ENCODE data around the gene CX3CR1.

DNA sequence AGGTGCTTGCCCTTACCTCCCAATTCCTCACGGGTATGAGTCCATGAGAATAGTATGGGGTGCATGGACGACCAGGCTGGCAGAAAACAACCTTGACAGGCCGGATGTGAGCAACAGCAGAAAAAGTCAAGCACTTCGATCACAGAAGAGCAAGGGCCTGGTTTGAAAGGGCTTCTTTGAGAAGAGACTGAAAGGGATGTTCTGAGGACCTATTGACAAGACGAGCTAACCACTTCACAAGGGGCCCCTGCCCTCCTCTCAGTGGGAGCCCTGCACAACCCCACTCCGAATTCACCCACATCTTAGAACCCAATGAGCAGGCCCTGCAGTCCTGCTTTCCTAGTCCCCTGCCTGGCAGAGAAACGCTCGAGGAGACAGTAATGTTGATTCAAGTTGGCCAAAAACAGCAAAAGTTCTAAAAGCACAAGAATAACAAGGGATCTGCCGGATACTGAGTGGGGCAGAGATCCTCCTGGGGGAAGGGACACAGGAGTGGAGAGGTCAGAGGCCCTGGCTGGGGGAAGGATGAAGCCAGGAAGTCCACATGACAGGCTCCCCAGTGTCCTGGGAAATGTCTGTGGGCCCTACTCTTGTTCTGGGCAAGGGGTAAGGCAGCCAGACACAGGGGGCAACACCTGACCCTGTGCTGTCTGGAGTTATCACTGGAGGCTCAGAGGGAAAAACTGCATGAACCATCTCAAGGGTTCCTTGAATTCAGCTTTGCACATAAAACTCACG, 14.8 kb upstream of the CX3CR1 start:
- TF ChIP-seq EZH2 (IDR thresholded peaks at IDR 0.05; ENCODE audit: low read length, unreplicated experiment) (no peak), EZH2phosphoT487 (IDR thresholded peaks at IDR 0.05; ENCODE audit: borderline replicate concordance, low read length) (no peak)
- TF ChIP-seq, protein P1, sequence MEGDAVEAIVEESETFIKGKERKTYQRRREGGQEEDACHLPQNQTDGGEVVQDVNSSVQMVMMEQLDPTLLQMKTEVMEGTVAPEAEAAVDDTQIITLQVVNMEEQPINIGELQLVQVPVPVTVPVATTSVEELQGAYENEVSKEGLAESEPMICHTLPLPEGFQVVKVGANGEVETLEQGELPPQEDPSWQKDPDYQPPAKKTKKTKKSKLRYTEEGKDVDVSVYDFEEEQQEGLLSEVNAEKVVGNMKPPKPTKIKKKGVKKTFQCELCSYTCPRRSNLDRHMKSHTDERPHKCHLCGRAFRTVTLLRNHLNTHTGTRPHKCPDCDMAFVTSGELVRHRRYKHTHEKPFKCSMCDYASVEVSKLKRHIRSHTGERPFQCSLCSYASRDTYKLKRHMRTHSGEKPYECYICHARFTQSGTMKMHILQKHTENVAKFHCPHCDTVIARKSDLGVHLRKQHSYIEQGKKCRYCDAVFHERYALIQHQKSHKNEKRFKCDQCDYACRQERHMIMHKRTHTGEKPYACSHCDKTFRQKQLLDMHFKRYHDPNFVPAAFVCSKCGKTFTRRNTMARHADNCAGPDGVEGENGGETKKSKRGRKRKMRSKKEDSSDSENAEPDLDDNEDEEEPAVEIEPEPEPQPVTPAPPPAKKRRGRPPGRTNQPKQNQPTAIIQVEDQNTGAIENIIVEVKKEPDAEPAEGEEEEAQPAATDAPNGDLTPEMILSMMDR (conservative IDR thresholded peaks at IDR 0.05; ENCODE audit: low read depth, low read length) = no peak
